ENCODE measurements around the gene KRTAP10-1.

KRTAP10-1 gene

GRCh38 chr21:44494956-44495355 lies 45.0 kb downstream of the KRTAP10-1 start:
- no peak overlapping the region for H3K4me3 ChIP-seq (ENCODE audit: control insufficient read depth, low read depth, low read length)
- no peak for DNase-seq (ENCODE audit: low read depth)
- TF ChIP-seq, protein P1, sequence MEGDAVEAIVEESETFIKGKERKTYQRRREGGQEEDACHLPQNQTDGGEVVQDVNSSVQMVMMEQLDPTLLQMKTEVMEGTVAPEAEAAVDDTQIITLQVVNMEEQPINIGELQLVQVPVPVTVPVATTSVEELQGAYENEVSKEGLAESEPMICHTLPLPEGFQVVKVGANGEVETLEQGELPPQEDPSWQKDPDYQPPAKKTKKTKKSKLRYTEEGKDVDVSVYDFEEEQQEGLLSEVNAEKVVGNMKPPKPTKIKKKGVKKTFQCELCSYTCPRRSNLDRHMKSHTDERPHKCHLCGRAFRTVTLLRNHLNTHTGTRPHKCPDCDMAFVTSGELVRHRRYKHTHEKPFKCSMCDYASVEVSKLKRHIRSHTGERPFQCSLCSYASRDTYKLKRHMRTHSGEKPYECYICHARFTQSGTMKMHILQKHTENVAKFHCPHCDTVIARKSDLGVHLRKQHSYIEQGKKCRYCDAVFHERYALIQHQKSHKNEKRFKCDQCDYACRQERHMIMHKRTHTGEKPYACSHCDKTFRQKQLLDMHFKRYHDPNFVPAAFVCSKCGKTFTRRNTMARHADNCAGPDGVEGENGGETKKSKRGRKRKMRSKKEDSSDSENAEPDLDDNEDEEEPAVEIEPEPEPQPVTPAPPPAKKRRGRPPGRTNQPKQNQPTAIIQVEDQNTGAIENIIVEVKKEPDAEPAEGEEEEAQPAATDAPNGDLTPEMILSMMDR (IDR thresholded peaks at IDR 0.05; ENCODE audit: control insufficient read depth, insufficient read depth, low read depth, low read length, missing control alignments): no peak

DNA sequence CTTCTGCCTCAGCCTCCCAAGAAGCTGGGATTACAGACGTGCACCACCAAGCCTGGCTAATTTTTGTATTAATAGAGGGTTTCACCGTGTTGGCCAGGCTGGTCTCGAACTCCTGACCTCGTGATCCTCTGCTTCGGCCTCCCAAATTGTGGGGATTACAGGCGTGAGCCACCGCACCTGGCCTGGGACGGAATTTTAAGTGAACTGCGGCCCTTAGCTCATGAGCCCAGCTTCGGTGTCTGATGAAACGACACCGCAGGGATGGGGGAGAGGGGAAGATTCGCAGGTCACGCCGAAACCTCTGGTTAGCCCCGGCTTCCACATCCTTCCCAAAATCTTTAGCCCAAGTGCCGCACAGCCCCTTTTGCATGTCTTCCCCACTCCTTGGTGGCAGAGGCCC lies 45.6 kb downstream of the KRTAP10-1 start:
- TF ChIP-seq, protein P1 (IDR thresholded peaks at IDR 0.05; ENCODE audit: control insufficient read depth, insufficient read depth, low read depth, low read length, missing control alignments): no peak
- no peak for DNase-seq (ENCODE audit: low read depth)
- no peak overlapping the region for H3K4me3 ChIP-seq (ENCODE audit: control insufficient read depth, low read depth, low read length)

DNA sequence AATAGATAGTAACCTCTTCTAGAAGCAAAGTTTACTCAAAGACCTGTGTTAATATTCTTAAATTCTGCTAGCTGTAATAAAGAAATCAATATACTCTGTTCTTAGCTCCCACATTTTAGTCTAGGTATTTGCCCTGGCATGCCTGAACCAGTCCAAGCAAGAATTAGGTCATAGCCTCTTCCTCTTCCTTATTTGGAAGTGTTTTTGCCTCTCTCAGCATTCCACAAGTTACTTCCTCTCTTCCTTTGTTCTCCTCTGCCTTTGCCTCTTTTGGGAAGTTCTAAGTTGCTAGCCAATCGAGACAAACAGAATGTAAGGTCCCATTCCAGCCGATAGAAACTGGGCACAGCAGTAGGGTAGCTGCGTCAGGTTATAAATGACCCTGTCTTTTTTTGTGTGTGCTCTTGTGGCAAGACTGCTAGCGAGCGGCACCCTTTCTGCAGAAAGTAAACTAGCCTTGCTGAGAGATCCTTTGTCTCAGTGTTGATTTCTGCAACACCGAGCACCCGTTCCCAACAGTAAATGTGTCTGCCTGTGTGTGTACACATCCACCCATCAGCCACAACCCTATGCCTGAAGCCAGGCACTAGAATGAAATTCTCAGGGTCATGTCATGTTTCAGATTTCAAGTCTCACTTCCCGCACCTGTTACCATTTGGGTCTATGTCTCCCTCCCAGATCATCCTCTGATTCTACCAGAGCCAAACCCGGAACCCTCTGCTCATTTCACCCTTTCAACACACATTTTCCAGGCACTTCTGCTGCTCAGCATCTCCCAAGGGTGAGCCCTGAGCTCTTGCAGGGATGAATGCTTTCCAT lies 47.2 kb downstream of the KRTAP10-1 start:
- no peak for DNase-seq (ENCODE audit: low read depth)
- no peak overlapping the region for H3K4me3 ChIP-seq (ENCODE audit: control insufficient read depth, low read depth, low read length)
- TF ChIP-seq, protein P1 (IDR thresholded peaks at IDR 0.05; ENCODE audit: control insufficient read depth, insufficient read depth, low read depth, low read length, missing control alignments): no peak

GRCh38 chr21:44490816-44491215 lies 49.2 kb downstream of the KRTAP10-1 start:
- no peak overlapping the region for H3K4me3 ChIP-seq (ENCODE audit: control insufficient read depth, low read depth, low read length)
- DNase-seq (ENCODE audit: low read depth): no peak
- TF ChIP-seq, protein P1 (IDR thresholded peaks at IDR 0.05; ENCODE audit: control insufficient read depth, insufficient read depth, low read depth, low read length, missing control alignments): no peak

GRCh38 chr21:44490405-44490804 lies 49.6 kb downstream of the KRTAP10-1 start:
- H3K4me3 ChIP-seq (ENCODE audit: control insufficient read depth, low read depth, low read length): no peak overlapping the region
- no peak for DNase-seq (ENCODE audit: low read depth)
- TF ChIP-seq, protein P1 (IDR thresholded peaks at IDR 0.05; ENCODE audit: control insufficient read depth, insufficient read depth, low read depth, low read length, missing control alignments): no peak

GRCh38 chr21:44489962-44490361 lies 50.0 kb downstream of the KRTAP10-1 start:
- TF ChIP-seq, protein P1 (IDR thresholded peaks at IDR 0.05; ENCODE audit: control insufficient read depth, insufficient read depth, low read depth, low read length, missing control alignments): peak; percentile 12
- H3K4me3 ChIP-seq (ENCODE audit: control insufficient read depth, low read depth, low read length): no peak overlapping the region
- no peak for DNase-seq (ENCODE audit: low read depth)

All from AG09309 (cell line).